GM12878 (cell line): Measurements from ENCODE around the gene CYP46A1. TPM values are rescaled to one million over a fixed set of nuclear protein-coding genes. Genes with fewer than 3 reads are reported as not detected.

Source experiments
- ATAC-seq: fragments of 200-7000 bp; cut with Tn5 transposase; 3 replicates; pipeline ENCODE4 v1.9.1; 2020; ENCODE audit warnings: mild to moderate bottlenecking, moderate library complexity
- BruUV-seq: library from RNA; stranded (reverse); fragments of 400-500 nt; replicated peaks from 2 replicates; lab custom pipeline; 2021; lab: Mats Ljungman, UMichigan
- CTCF ChIA-PET: fragments of 300-600 bp; sonication (Branson Sonifier 250); formaldehyde crosslinking; extraction: SDS; loops from one replicate; lab custom pipeline; 2021; ENCODE audit warnings: inconsistent platforms; lab: Yijun Ruan, JAX
- POLR2A ChIA-PET: fragments of 350-600 bp; formaldehyde crosslinking; extraction: SDS; loops from one replicate; lab custom pipeline; 2021; ENCODE audit warnings: inconsistent platforms; lab: Charles Lee
- RAD21 ChIA-PET: fragments of 300-600 bp; sonication (Branson Sonifier 250); formaldehyde crosslinking; loops from one replicate; lab custom pipeline; 2023; ENCODE audit warnings: antibody characterized with exemption; ENCODE audit not compliant: unreplicated experiment; lab: Charles Lee
- SMC1A ChIA-PET: fragments of 300-600 bp; sonication (Branson Sonifier 250); formaldehyde crosslinking; loops from one replicate; lab custom pipeline; 2023; ENCODE audit not compliant: unreplicated experiment, uncharacterized antibody; lab: Charles Lee
- DNase-seq: peaks from one replicate; pipeline ENCODE4 v3.0.0-alpha.2; 2011; ENCODE audit warnings: low read depth, low spot score
- FAIRE-seq: peaks from 3 replicates; lab custom pipeline; 2011; peaks lifted over from hg19 to GRCh38; lab: Jason Lieb, UNC
- H2AFZ ChIP-seq: 2 replicates; pipeline ENCODE4 v1.6.0; 2011; ENCODE audit warnings: low read depth, low read length, control low read depth; ENCODE audit not compliant: control insufficient read depth
- H3K27ac ChIP-seq: 2 replicates; pipeline ENCODE4 v1.5.1; 2011; ENCODE audit warnings: control low read depth; ENCODE audit not compliant: control insufficient read depth, insufficient read depth
- H3K27me3 ChIP-seq, 2 experiments: replicated peaks in 1 of 2; 2 replicates each; pipeline versions ENCODE4 v1.6.0 to v1.6.1; 2011; ENCODE audit warnings: low read length in 1 of 2; ENCODE audit not compliant: control insufficient read depth in 2 of 2, insufficient read depth in 2 of 2
- H3K36me3 ChIP-seq, 2 experiments: 2 replicates each; pipeline ENCODE4 v1.5.1; 2011; ENCODE audit warnings: low read length in 1 of 2; ENCODE audit not compliant: control insufficient read depth in 2 of 2, insufficient read depth in 2 of 2
- H3K4me1 ChIP-seq: 2 replicates; pipeline ENCODE4 v1.6.1; 2011; ENCODE audit warnings: mild to moderate bottlenecking, low read length, moderate library complexity, mixed read lengths; ENCODE audit not compliant: control insufficient read depth, insufficient read depth
- H3K4me2 ChIP-seq: 2 replicates; pipeline ENCODE4 v1.6.0; 2011; ENCODE audit warnings: control low read depth; ENCODE audit not compliant: control insufficient read depth, insufficient read depth
- H3K4me3 ChIP-seq: fragments of 200-600 bp; sonication (generic); 2 replicates; pipeline ENCODE4 v1.5.1; 2016
- H3K79me2 ChIP-seq: 2 replicates; pipeline ENCODE4 v1.6.0; 2011; ENCODE audit warnings: low read length; ENCODE audit not compliant: control insufficient read depth, insufficient read depth
- H3K9ac ChIP-seq: 2 replicates; pipeline ENCODE4 v1.8.0; 2011; ENCODE audit warnings: low read length, control low read depth, mixed read lengths; ENCODE audit not compliant: control insufficient read depth, insufficient read depth
- H3K9me3 ChIP-seq: replicated peaks from 3 replicates; pipeline ENCODE4 v1.5.1; 2011; ENCODE audit warnings: mild to moderate bottlenecking, low read length; ENCODE audit not compliant: control insufficient read depth, insufficient read depth
- H4K20me1 ChIP-seq: 2 replicates; pipeline ENCODE4 v1.6.0; 2011; ENCODE audit not compliant: control insufficient read depth, insufficient read depth
- BHLHE40 ChIP-seq, 2 experiments: fragments of 450-650 bp in 1 of 2; IDR thresholded peaks; 2 replicates each; pipeline ENCODE4 v1.6.1; 2011 to 2017; ENCODE audit warnings: low read depth in 2 of 2, borderline replicate concordance in 1 of 2, improper control_type of control experiment in 1 of 2, low read length in 1 of 2, mild to moderate bottlenecking in 1 of 2
- BRCA1 ChIP-seq: IDR thresholded peaks from 2 replicates; pipeline ENCODE4 v1.6.1; 2011; ENCODE audit warnings: low read depth, low read length, improper control_type of control experiment
- CBFB ChIP-seq: IDR thresholded peaks from 2 replicates; pipeline ENCODE4 v1.6.1; 2016; ENCODE audit warnings: antibody characterized with exemption, low read depth
- EED ChIP-seq: sonication (generic); IDR thresholded peaks from 2 replicates; pipeline ENCODE4 v1.6.1; 2016; ENCODE audit warnings: antibody characterized with exemption, low read depth
- HDAC2 ChIP-seq: fragments of 200-600 bp; sonication (generic); IDR thresholded peaks from 2 replicates; pipeline ENCODE4 v1.6.1; 2017
- IKZF2 ChIP-seq, 2 experiments: fragments of 450-650 bp; IDR thresholded peaks; 2 replicates each; pipeline ENCODE4 v1.6.1; 2017; ENCODE audit warnings: mild to moderate bottlenecking in 2 of 2, moderate library complexity in 2 of 2
- IRF4 ChIP-seq: IDR thresholded peaks from 2 replicates; pipeline ENCODE4 v1.6.1; 2011; ENCODE audit warnings: low read depth, low read length
- KDM1A ChIP-seq: fragments of 200-600 bp; sonication (generic); IDR thresholded peaks from 2 replicates; pipeline ENCODE4 v1.6.1; 2016; ENCODE audit warnings: borderline replicate concordance
- MYB ChIP-seq: fragments of 150-350 bp; IDR thresholded peaks from 2 replicates; pipeline ENCODE4 v1.6.1; 2014; ENCODE audit warnings: mild to moderate bottlenecking, low read depth, low read length, borderline replicate concordance
- NFYA ChIP-seq: IDR thresholded peaks from 2 replicates; pipeline ENCODE4 v1.6.1; 2011; ENCODE audit warnings: low read depth, mild to moderate bottlenecking, low read length, improper control_type of control experiment, borderline replicate concordance
- NFYB ChIP-seq: IDR thresholded peaks from 2 replicates; pipeline ENCODE4 v1.6.1; 2011; ENCODE audit warnings: low read depth, mild to moderate bottlenecking, low read length, improper control_type of control experiment, moderate library complexity; ENCODE audit not compliant: insufficient read depth
- PAX8 ChIP-seq: fragments of 450-650 bp; IDR thresholded peaks from 2 replicates; pipeline ENCODE4 v1.6.1; 2017; ENCODE audit warnings: mild to moderate bottlenecking, moderate library complexity
- SMAD1 ChIP-seq: fragments of 450-650 bp; IDR thresholded peaks from 2 replicates; pipeline ENCODE4 v1.6.1; 2018; ENCODE audit warnings: mild to moderate bottlenecking, low read depth; ENCODE audit not compliant: partially characterized antibody
- TCF12 ChIP-seq: IDR thresholded peaks from 2 replicates; pipeline ENCODE4 v1.6.1; 2011; ENCODE audit warnings: low read depth, mild to moderate bottlenecking, low read length
- ZNF274 ChIP-seq: IDR thresholded peaks from one replicate; pipeline ENCODE4 v1.8.0; 2011; ENCODE audit not compliant: insufficient read length, insufficient read depth
- WGBS: methylation state at CpG from one replicate; pipeline ENCODE4 v1.1.6; 2016; ENCODE audit warnings: low lambda C conversion rate; ENCODE audit not compliant: insufficient replicate concordance, insufficient coverage; ENCODE audit errors: missing lambda C conversion rate; 5-methylcytosine and 5-hydroxymethylcytosine counted together
- in situ Hi-C: fragments of 300-500 bp; cut with MboI; formaldehyde crosslinking; loops from 9 replicates; pipeline ENCODE4 v1.14.3; 2018; ENCODE audit warnings: mixed read lengths
- intact Hi-C: fragments of 100-400 bp; cut with micrococcal nuclease; formaldehyde crosslinking; loops from one replicate; pipeline ENCODE4 v1.14.2; 2022; ENCODE audit not compliant: unreplicated experiment
- polyA plus RNA-seq, 11 experiments: library from polyadenylated mRNA; depleted of rRNA in 4 of 11; unstranded in 6 of 11; stranded (reverse) in 5 of 11; fragments of >200 nt; fragmentation: Nextera tagmentation in 4 of 11; fragmentation: Illumina TruSeq in 1 of 11; extraction: Ambion mirVana in 4 of 11; extraction: Trizol in 1 of 11; gene quantifications; 1 replicate in 1 of 11; 2 replicates in 10 of 11; pipeline versions ENCODE4 v1.2.1 to v1.2.3, GENCODE V29; 2011 to 2016; ENCODE audit warnings: inconsistent platforms in 2 of 11, missing spikeins in 2 of 11, low read depth in 1 of 11
- total RNA-seq, 4 experiments: library from RNA; depleted of rRNA in 3 of 4; stranded (reverse); fragments of >200 nt in 3 of 4; fragmentation: Illumina TruSeq in 1 of 4; extraction: Trizol in 1 of 4; gene quantifications; 2 replicates each; pipeline versions ENCODE4 v1.2.1 to v1.2.3, GENCODE V29; 2013 to 2021
- TF ChIP-seq, protein P1 (sequence below): fragments of 150-350 bp; IDR thresholded peaks from 2 replicates; pipeline ENCODE4 v1.6.1; 2014; ENCODE audit warnings: mild to moderate bottlenecking, low read depth, low read length
- TF ChIP-seq, protein P2 (sequence below): fragments of 450-650 bp; IDR thresholded peaks from 2 replicates; pipeline ENCODE4 v1.6.1; 2017; ENCODE audit warnings: mild to moderate bottlenecking
- TF ChIP-seq, protein P3 (sequence below): fragments of 450-650 bp; IDR thresholded peaks from 2 replicates; pipeline ENCODE4 v1.6.1; 2014; ENCODE audit warnings: mild to moderate bottlenecking

CYP46A1 gene
- total and polyA plus RNA-seq, 10 of the 15 experiments (the other 5 are each of a cell fraction or from before 2014, with no cell fraction given) = 0.04 to 0.11 TPM; not detected in 8

DNA sequence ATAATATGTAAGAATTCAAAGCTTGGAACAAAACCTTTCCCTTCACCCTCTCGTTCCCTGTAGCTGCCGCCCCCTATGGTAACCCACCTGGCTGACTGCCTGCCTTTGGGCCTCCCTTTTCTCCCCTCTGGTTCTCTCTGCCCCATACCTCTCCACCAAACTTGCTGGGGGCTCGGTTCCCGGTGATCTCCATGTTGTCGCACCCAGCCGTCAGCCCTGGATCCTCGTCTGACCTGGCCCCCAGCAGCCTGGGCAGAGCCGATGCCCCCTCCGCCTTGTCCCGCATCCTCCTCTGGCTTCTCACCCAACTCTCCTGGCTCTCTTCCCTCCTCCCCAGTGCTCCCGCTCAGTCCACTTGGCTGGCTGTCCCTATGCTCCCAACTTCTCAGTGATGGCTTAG is 4.5 kb downstream of the CYP46A1 start:
- no peak overlapping the region for H2AFZ ChIP-seq
- DNase-seq = no peak
- no TSS peak for BruUV-seq
- no peak overlapping the region for H3K27ac ChIP-seq
- ChIA-PET RAD21 (interaction anchor here (0.6 kb wide), 1 partner anchor 18 kb away, joined by 3 read pairs; no protein-coding TSS in a partner anchor), POLR2A (no interaction called here), CTCF (interaction anchor here (0.6 to 1.7 kb wide), 7 partner anchors 8 to 194 kb away, joined by 3 to 7 read pairs (median 3); no protein-coding TSS in a partner anchor), SMC1A (no interaction called here)
- no peaks in the 10 kb centered on the region for H3K79me2 ChIP-seq
- ATAC-seq = no peak
- no peaks in the 10 kb centered on the region for H3K36me3 ChIP-seq
- FAIRE-seq = no peak
- in situ Hi-C loops = no loop called here
- WGBS = 43% methylated on average over 11 of the region's 11 CpGs
- no peaks in the 10 kb centered on the region for H3K9me3 ChIP-seq
- no peak overlapping the region for H3K4me3 ChIP-seq
- no peaks in the 10 kb centered on the region; the same call in 1 of the 2 replicates for H4K20me1 ChIP-seq
- H3K4me1 ChIP-seq = no peaks in the 10 kb centered on the region; the same call in 1 of the 2 replicates
- no peak overlapping the region for H3K4me2 ChIP-seq
- no peak overlapping the region for H3K9ac ChIP-seq
- TF ChIP-seq SMAD1 (no peak), ZNF274 (no peak), MYB (no peak), NFYA (no peak), PAX8 (no peak), NFYB (no peak), HDAC2 (no peak), BRCA1 (no peak), IKZF2 (IDR thresholded peaks at IDR 0.05) (no peak), CBFB (no peak), KDM1A (no peak), EED (no peak), IRF4 (no peak), BHLHE40 (IDR thresholded peaks at IDR 0.05; ENCODE audit: borderline replicate concordance in 1 of 2, low read depth in 2 of 2, low read length in 1 of 2) (no peak), TCF12 (no peak)
- TF ChIP-seq, protein P1, sequence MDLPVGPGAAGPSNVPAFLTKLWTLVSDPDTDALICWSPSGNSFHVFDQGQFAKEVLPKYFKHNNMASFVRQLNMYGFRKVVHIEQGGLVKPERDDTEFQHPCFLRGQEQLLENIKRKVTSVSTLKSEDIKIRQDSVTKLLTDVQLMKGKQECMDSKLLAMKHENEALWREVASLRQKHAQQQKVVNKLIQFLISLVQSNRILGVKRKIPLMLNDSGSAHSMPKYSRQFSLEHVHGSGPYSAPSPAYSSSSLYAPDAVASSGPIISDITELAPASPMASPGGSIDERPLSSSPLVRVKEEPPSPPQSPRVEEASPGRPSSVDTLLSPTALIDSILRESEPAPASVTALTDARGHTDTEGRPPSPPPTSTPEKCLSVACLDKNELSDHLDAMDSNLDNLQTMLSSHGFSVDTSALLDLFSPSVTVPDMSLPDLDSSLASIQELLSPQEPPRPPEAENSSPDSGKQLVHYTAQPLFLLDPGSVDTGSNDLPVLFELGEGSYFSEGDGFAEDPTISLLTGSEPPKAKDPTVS = no peak
- TF ChIP-seq, protein P2, sequence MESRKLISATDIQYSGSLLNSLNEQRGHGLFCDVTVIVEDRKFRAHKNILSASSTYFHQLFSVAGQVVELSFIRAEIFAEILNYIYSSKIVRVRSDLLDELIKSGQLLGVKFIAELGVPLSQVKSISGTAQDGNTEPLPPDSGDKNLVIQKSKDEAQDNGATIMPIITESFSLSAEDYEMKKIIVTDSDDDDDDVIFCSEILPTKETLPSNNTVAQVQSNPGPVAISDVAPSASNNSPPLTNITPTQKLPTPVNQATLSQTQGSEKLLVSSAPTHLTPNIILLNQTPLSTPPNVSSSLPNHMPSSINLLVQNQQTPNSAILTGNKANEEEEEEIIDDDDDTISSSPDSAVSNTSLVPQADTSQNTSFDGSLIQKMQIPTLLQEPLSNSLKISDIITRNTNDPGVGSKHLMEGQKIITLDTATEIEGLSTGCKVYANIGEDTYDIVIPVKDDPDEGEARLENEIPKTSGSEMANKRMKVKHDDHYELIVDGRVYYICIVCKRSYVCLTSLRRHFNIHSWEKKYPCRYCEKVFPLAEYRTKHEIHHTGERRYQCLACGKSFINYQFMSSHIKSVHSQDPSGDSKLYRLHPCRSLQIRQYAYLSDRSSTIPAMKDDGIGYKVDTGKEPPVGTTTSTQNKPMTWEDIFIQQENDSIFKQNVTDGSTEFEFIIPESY = no peak
- TF ChIP-seq, protein P3, sequence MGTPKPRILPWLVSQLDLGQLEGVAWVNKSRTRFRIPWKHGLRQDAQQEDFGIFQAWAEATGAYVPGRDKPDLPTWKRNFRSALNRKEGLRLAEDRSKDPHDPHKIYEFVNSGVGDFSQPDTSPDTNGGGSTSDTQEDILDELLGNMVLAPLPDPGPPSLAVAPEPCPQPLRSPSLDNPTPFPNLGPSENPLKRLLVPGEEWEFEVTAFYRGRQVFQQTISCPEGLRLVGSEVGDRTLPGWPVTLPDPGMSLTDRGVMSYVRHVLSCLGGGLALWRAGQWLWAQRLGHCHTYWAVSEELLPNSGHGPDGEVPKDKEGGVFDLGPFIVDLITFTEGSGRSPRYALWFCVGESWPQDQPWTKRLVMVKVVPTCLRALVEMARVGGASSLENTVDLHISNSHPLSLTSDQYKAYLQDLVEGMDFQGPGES = no peak
- H3K27me3 ChIP-seq = peaks cover 0 to 2% of the 10 kb centered on the region in 2 experiments
- intact Hi-C loops = no loop called here
